ENCODE data around the gene SRRD.

Gene SRRD

DNA sequence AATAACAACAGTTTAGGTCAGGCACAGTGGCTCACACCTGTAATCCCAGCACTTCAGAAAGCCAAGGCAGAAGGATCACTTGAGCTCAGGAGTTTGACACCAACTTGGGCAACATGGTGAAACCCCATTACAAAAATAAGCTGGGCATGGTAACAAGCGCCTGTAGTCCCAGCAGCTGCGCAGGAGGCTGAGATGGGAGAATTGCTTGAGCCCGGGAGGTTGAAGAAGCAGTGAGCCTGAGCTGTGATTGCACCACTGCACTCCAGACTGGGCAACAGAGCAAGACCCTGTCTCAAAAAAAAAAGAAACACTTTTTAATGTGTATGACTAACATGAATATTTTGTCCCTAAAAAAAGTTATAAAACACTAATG is 53.1 kb downstream of the SRRD start:
- peak overlapping the region; percentile 90 for H3K4me2 ChIP-seq (ENCODE audit: low read depth, low read length, poor library complexity, severe bottlenecking)
- H3K27me3 ChIP-seq (ENCODE audit: low read length) = no peaks in the 10 kb centered on the region
- H3K9me2 ChIP-seq (replicated peaks; ENCODE audit: insufficient read depth, low read length) = no peaks in the 10 kb centered on the region
- no peak overlapping the region for H2AFZ ChIP-seq (ENCODE audit: low read depth, low read length, severe bottlenecking)
- no peaks in the 10 kb centered on the region for H4K20me1 ChIP-seq (ENCODE audit: low read depth, low read length)
- H3K79me2 ChIP-seq (ENCODE audit: insufficient read depth, low read length) = no peaks in the 10 kb centered on the region
- peak overlapping the region; percentile 99 for H3K27ac ChIP-seq (ENCODE audit: low read depth, low read length)
- TF ChIP-seq, protein P1, sequence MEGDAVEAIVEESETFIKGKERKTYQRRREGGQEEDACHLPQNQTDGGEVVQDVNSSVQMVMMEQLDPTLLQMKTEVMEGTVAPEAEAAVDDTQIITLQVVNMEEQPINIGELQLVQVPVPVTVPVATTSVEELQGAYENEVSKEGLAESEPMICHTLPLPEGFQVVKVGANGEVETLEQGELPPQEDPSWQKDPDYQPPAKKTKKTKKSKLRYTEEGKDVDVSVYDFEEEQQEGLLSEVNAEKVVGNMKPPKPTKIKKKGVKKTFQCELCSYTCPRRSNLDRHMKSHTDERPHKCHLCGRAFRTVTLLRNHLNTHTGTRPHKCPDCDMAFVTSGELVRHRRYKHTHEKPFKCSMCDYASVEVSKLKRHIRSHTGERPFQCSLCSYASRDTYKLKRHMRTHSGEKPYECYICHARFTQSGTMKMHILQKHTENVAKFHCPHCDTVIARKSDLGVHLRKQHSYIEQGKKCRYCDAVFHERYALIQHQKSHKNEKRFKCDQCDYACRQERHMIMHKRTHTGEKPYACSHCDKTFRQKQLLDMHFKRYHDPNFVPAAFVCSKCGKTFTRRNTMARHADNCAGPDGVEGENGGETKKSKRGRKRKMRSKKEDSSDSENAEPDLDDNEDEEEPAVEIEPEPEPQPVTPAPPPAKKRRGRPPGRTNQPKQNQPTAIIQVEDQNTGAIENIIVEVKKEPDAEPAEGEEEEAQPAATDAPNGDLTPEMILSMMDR (IDR thresholded peaks at IDR 0.05; ENCODE audit: insufficient read depth, low read length, poor library complexity, severe bottlenecking) = no peak
- no peak for TF ChIP-seq EZH2phosphoT487 (conservative IDR thresholded peaks at IDR 0.05; ENCODE audit: low read length)
- peaks cover 27% of the 10 kb centered on the region for H3F3A ChIP-seq (ENCODE audit: insufficient read depth)
- H3K9ac ChIP-seq (ENCODE audit: low read length) = no peak overlapping the region
- H3K9me3 ChIP-seq (ENCODE audit: insufficient read depth, low read length) = no peaks in the 10 kb centered on the region
- H3K36me3 ChIP-seq (ENCODE audit: low read length) = no peaks in the 10 kb centered on the region
- H3K4me3 ChIP-seq (ENCODE audit: insufficient read depth, low read length, poor library complexity, severe bottlenecking) = no peak overlapping the region

DNA sequence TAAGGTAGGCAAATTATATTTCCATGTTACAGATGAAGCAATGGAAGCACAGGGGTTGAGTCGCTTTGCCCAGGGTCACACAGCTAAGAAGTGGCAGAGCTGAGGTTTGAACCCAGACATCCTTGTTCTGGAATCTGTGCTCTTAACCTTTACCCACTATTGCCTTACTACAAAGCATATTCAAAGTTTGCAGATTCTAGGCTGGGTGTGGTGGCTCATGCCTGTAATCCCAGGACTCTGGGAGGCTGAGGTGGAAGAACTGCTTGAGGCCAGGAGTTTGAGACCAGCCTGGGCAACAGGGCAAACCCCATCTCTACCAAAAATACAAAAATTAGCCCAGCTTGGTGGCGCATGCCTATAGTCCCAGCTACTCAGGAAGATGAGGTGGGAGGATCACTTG is 56.4 kb downstream of the SRRD start:
- no peaks in the 10 kb centered on the region for H3K9me2 ChIP-seq (replicated peaks; ENCODE audit: insufficient read depth, low read length)
- H3K36me3 ChIP-seq (ENCODE audit: low read length) = no peaks in the 10 kb centered on the region
- H4K20me1 ChIP-seq (ENCODE audit: low read depth, low read length) = no peaks in the 10 kb centered on the region
- H3K79me2 ChIP-seq (ENCODE audit: insufficient read depth, low read length) = no peaks in the 10 kb centered on the region
- no peak overlapping the region for H3K4me3 ChIP-seq (ENCODE audit: insufficient read depth, low read length, poor library complexity, severe bottlenecking)
- no peak overlapping the region for H3K9ac ChIP-seq (ENCODE audit: low read length)
- H3F3A ChIP-seq (ENCODE audit: insufficient read depth) = peaks cover 13% of the 10 kb centered on the region
- no peaks in the 10 kb centered on the region for H3K27me3 ChIP-seq (ENCODE audit: low read length)
- no peak overlapping the region for H3K27ac ChIP-seq (ENCODE audit: low read depth, low read length)
- TF ChIP-seq EZH2phosphoT487 (conservative IDR thresholded peaks at IDR 0.05; ENCODE audit: low read length) = no peak
- TF ChIP-seq, protein P1 (IDR thresholded peaks at IDR 0.05; ENCODE audit: insufficient read depth, low read length, poor library complexity, severe bottlenecking) = no peak
- H2AFZ ChIP-seq (ENCODE audit: low read depth, low read length, severe bottlenecking) = no peak overlapping the region
- no peak overlapping the region for H3K4me2 ChIP-seq (ENCODE audit: low read depth, low read length, poor library complexity, severe bottlenecking)
- no peaks in the 10 kb centered on the region for H3K9me3 ChIP-seq (ENCODE audit: insufficient read depth, low read length)

DNA sequence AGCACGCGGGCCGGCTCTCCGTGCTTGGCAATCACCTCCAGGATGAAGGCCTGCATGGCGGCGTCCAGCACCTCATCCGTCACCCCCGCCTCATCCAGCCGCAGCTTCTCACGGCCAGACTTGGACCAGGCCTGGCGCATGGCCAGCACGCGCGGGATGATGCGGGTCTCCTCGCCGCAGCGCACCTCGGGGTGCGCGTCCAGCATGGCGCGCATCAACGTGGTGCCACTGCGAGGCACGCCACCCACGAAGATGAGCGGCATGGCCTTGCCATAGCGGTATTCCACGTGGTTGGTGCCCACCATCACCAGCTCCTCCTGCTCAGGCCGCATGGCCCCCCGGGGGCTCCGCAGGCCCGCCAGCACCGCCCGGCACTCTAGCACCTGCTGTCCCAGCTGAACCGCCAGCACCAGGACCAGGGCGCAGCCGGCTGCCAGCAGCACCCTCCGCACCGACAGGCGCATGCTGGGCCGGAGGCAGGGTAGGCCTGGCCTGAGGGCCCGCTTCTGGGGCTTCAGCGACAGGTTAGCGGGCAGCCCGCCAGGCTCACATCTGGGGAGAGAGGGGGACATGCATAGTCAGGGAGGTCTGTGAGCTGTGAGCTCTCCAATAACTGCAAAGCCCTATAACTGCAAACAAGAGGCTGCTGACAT is 57.6 kb downstream of the SRRD start:
- TF ChIP-seq, protein P1 (IDR thresholded peaks at IDR 0.05; ENCODE audit: insufficient read depth, low read length, poor library complexity, severe bottlenecking) = no peak
- no peak for TF ChIP-seq EZH2phosphoT487 (conservative IDR thresholded peaks at IDR 0.05; ENCODE audit: low read length)
- Histone ChIP-seq H3K9me2 (replicated peaks; ENCODE audit: insufficient read depth, low read length) (no peaks in the 10 kb centered on the region), H3F3A (ENCODE audit: insufficient read depth) (peaks cover 1% of the 10 kb centered on the region), H3K4me2 (ENCODE audit: low read depth, low read length, poor library complexity, severe bottlenecking) (no peak overlapping the region), H4K20me1 (ENCODE audit: low read depth, low read length) (no peaks in the 10 kb centered on the region), H3K27me3 (ENCODE audit: low read length) (no peaks in the 10 kb centered on the region), H3K27ac (ENCODE audit: low read depth, low read length) (no peak overlapping the region), H2AFZ (ENCODE audit: low read depth, low read length, severe bottlenecking) (no peak overlapping the region), H3K9me3 (ENCODE audit: insufficient read depth, low read length) (no peaks in the 10 kb centered on the region), H3K9ac (ENCODE audit: low read length) (no peak overlapping the region), H3K4me3 (ENCODE audit: insufficient read depth, low read length, poor library complexity, severe bottlenecking) (no peak overlapping the region), H3K36me3 (ENCODE audit: low read length) (no peaks in the 10 kb centered on the region), H3K79me2 (ENCODE audit: insufficient read depth, low read length) (no peaks in the 10 kb centered on the region)

Data from SU-DHL-6 (cell line).